ENCODE measurements around the gene CYP3A7.
A peak's percentile ranks its signal among the peaks of the same experiment; 100 is the strongest.
"Not testable (repeated sequence)": the region's sequence is repeated elsewhere in the genome, so short reads cannot be mapped to it uniquely, and the experiment has no call there.

The CYP3A7 gene

DNA sequence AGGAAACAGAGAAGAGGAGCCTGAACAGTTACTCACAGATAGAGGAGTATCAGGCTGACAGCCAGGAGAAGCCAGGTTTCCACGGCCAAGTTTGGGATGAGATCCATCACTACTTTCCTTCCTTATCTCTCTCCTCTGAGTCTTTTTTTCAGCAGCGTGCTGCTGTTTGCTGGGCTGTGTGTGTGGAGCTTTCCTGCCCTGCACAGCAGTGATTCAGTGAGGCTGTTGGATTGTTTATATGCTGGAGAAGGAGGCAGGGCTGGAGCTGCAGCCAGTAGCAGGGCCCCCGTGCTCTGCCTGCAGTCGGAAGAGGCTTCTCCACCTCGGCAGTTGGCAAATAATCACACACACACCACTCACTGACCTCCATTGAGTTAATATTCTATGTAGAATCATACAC, at the start of gene CYP3A7:
CYP3A7 (minus strand) TSS at position 210 of the 400 bp plus-strand sequence; CDS start at position 107, 103 bp downstream.
- no peak for FAIRE-seq
- DNase-seq (ENCODE audit: insufficient read length, low spot score): no peak
- TF ChIP-seq POLR2A (IDR thresholded peaks at IDR 0.05; ENCODE audit: low read depth, low read length): no peak

- no peak for FAIRE-seq
- no peak for TF ChIP-seq POLR2A (IDR thresholded peaks at IDR 0.05; ENCODE audit: low read depth, low read length)
These were observed 49.0 kb upstream of the CYP3A7 start, which contains the start of gene CYP3A4 for GRCh38 chr7:99784007-99784406. TSS of gene CYP3A4 (minus strand) at chr7:99784184. CDS start at chr7:99784081, 103 bp downstream.

DNA sequence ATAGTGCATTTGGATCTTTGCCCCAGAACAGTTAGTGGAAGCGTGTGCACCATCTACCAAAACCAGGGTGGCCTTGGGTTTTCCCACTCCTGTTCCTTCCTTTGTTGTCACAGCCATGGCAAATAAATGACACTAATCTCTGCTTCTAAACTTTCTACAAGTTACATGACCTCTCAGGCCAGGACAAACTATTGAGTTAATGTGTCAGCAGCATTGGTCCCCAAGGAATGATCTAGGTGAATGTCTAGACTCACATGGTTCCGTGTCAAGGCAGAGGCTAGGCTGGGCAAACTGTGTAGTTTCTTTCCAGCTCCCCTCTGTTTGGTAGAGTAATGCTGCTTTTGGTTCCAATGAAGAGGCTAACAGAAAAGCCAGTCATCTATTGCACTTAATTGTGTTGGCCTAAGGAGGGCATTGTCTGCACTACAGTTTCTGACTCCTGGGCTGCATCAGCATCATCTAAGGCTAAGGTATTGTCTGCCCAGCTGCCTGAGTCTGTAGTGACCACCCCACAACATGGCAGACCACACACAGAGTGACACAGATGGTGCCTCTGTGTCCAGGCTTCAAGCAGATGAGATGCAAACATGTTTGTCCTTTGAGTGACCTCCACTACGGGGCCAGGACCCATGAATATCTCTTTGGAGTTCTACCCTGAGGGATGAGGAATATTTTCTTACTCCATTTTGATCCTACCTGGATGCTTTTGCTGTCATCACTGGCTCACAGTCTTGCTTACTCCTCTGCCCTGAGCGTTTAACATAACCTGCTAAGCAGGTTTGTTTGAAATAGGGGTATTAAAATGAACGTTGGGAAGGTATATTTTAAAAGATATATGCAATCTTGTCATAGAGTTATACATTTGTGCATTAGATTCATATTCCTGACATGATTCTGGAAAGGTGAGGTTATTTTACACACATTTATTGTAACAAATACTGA, 47.3 kb upstream of the CYP3A7 start:
- FAIRE-seq: no peak
- no peak for DNase-seq (ENCODE audit: insufficient read length, low spot score)
- TF ChIP-seq POLR2A (IDR thresholded peaks at IDR 0.05; ENCODE audit: low read depth, low read length): no peak

More at GRCh38 chr7:99784007-99784406, 49.0 kb upstream of the CYP3A7 start, which contains the start of gene CYP3A4:
- DNase-seq (ENCODE audit: insufficient read length, low spot score): no peak

- FAIRE-seq (no peak), DNase-seq (ENCODE audit: insufficient read length, low spot score) (no peak)
- TF ChIP-seq POLR2A (IDR thresholded peaks at IDR 0.05; ENCODE audit: low read depth, low read length): no peak
These were observed 45.6 kb upstream of the CYP3A7 start for GRCh38 chr7:99780588-99780987.

- no peak for FAIRE-seq
- no peak for TF ChIP-seq POLR2A (IDR thresholded peaks at IDR 0.05; ENCODE audit: low read depth, low read length)
- no peak for DNase-seq (ENCODE audit: insufficient read length, low spot score)
These were observed 45.0 kb upstream of the CYP3A7 start for GRCh38 chr7:99779949-99780348.

GRCh38 chr7:99778880-99779279, 43.9 kb upstream of the CYP3A7 start:
- no peak for DNase-seq (ENCODE audit: insufficient read length, low spot score)
- FAIRE-seq: no peak
- TF ChIP-seq POLR2A (IDR thresholded peaks at IDR 0.05; ENCODE audit: low read depth, low read length): no peak

DNA sequence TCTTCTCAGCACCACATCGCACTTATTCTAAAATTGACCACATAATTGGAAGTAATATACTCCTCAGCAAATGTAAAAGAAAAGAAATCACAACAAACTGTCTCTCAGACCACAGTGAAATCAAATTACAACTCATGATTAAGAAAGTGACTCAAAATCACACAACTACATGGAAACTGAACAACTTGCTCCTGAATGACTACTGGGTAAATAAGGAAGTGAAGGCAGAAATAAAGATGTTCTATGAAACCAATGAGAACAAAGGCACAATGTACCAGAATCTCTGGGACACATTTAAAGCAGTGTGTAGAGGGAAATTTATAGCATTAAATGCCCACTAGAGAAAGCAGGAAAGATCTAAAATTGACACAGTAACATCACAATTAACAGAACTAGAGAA, 38.4 kb upstream of the CYP3A7 start:
- not testable (repeated sequence) for FAIRE-seq; DNase-seq (ENCODE audit: insufficient read length, low spot score)

DNA sequence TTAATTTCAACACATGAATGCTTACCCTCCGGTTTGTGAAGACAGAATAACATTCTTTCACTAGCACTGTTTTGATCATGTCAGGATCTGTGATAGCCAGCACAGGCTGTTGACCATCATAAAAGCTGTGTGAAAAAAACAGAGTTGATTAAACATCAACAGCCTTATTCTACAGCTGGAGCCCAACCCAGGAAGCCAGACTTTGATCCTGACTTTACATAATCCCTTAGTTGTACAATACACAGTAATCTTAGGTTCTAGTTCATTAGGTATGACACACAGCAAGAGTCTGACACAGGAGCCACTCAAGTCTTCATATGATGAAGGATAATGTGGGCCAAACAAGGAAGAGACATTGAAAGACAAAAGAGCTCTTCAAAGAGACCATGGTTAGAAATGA, 37.6 kb upstream of the CYP3A7 start:
- TF ChIP-seq POLR2A (IDR thresholded peaks at IDR 0.05; ENCODE audit: low read depth, low read length): no peak
- DNase-seq (ENCODE audit: insufficient read length, low spot score): no peak
- FAIRE-seq: no peak

GRCh38 chr7:99769494-99769893, 34.5 kb upstream of the CYP3A7 start:
- DNase-seq (ENCODE audit: insufficient read length, low spot score); FAIRE-seq: not testable (repeated sequence)

DNA sequence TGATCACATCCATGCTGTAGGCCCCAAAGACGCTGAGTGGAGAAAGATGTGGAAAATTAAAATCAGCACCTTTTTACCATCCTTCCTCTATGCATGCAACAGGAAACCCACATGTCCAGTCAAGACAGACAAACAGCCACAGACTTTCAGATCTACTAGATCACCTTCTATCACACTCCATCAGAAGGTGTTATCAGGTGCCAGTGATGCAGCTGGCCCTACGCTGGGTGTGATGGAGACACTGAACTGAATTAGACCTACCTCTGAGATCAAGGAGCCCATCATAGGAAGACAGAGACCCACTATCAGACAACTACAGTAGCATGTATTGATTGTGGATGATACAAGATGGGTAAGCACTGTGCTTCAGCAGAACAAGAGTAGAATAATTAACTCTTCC, 33.5 kb upstream of the CYP3A7 start:
- TF ChIP-seq POLR2A (IDR thresholded peaks at IDR 0.05; ENCODE audit: low read depth, low read length): no peak
- no peak for DNase-seq (ENCODE audit: insufficient read length, low spot score)
- no peak for FAIRE-seq

DNA sequence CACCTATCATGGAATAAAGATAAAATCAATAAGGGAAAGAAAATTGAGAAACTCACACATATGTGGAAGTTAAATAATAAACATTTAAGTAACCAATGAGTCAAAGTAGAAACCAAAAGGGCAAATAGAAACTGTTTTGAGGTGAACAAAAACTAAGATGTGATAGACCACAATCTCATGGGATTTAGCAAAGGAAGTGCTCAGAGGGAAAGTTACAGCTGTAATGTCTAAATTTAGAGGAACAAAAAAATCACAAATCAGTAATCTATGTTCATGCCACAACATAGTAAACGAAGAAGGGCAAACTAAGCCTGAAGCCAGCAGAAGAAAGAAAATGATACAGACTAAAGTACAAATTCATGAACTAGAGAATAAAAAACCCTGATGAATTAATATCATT, 32.7 kb upstream of the CYP3A7 start:
- FAIRE-seq (no peak), DNase-seq (ENCODE audit: insufficient read length, low spot score) (no peak)
- TF ChIP-seq POLR2A (IDR thresholded peaks at IDR 0.05; ENCODE audit: low read depth, low read length): no peak

DNA sequence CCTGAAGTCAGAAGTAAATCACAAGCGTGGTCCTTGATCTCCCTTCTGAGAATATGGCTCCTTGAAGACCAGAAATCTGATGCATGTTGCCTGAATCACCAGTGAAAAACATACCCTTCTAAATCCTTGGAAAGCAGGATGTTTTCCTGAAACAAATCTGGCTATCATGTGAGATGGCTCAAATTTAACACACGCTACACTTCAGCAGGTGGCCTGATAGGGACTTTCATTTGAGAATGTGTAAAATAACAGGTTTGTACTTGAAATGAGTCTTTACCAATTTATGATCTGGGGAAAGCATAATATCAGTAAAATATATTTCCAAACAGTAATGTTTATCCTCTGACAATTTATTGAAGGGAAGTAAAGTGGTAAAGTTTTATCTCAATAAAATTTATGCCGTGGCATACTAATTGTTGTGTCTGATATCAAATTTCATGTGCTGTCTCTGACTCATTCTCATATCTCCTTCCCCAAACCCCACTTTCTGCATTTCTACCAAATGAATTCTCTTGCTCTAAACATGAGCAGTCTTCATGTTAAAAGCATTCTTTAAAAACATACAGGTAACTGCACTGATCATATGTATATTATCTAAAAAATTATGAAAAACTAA, 31.6 kb upstream of the CYP3A7 start:
- FAIRE-seq (no peak), DNase-seq (ENCODE audit: insufficient read length, low spot score) (no peak)
- no peak for TF ChIP-seq POLR2A (IDR thresholded peaks at IDR 0.05; ENCODE audit: low read depth, low read length)

GRCh38 chr7:99764478-99764877, 29.5 kb upstream of the CYP3A7 start:
- no peak for DNase-seq (ENCODE audit: insufficient read length, low spot score)
- TF ChIP-seq POLR2A (IDR thresholded peaks at IDR 0.05; ENCODE audit: low read depth, low read length): no peak
- FAIRE-seq: no peak

DNA sequence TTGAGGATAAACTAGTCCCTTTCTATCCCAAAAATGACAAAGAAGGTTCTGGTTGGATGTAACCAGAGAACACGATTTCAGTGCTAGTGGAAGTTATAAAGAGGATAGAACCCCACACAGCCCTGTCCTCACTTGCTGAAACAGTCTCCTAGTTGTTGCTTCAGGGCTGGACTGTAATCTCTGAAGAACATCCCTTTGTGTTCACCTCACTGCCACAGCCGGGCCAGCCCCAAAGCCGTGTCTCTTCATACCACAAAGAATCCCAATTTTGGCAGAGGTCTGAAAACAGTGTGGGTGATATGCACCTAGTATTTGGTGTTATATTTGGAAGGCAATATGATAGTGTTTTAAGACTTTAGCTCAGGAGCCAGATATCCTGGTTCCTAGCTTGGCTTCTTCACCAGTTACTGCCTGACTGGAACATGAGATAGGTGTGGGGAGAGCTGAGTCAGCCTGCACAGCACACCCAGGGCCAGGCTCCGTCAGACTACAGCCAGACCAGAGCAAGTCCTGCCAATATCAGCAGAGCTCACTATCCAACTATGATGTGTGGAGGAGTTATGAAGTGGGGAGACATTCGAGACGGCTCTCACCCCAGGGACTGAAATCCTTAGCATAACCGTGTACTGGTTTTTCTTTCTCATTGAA, 27.8 kb upstream of the CYP3A7 start:
- FAIRE-seq: no peak
- peak; percentile 5 for DNase-seq (ENCODE audit: insufficient read length, low spot score)
- no peak for TF ChIP-seq POLR2A (IDR thresholded peaks at IDR 0.05; ENCODE audit: low read depth, low read length)
